GM12864 (cell line): ENCODE measurements around the gene ESRRA.
"Not testable (repeated sequence)": the region's sequence is repeated elsewhere in the genome, so short reads cannot be mapped to it uniquely, and the experiment has no call there.

ENCODE experiments used
- DNase-seq: peaks from one replicate; pipeline ENCODE4 v3.0.0-alpha.2; 2011; ENCODE audit warnings: low read depth
- H3K4me3 ChIP-seq: 2 replicates; pipeline ENCODE4 v1.5.1; 2011; ENCODE audit warnings: mild to moderate bottlenecking, low read depth, low read length, control low read depth
- TF ChIP-seq, protein P1 (sequence below): IDR thresholded peaks from 2 replicates; pipeline ENCODE4 v1.5.1; 2011; ENCODE audit warnings: low read depth, mild to moderate bottlenecking, moderate library complexity, low read length, control low read depth, inconsistent platforms; ENCODE audit errors: missing control alignments

Gene ESRRA

DNA sequence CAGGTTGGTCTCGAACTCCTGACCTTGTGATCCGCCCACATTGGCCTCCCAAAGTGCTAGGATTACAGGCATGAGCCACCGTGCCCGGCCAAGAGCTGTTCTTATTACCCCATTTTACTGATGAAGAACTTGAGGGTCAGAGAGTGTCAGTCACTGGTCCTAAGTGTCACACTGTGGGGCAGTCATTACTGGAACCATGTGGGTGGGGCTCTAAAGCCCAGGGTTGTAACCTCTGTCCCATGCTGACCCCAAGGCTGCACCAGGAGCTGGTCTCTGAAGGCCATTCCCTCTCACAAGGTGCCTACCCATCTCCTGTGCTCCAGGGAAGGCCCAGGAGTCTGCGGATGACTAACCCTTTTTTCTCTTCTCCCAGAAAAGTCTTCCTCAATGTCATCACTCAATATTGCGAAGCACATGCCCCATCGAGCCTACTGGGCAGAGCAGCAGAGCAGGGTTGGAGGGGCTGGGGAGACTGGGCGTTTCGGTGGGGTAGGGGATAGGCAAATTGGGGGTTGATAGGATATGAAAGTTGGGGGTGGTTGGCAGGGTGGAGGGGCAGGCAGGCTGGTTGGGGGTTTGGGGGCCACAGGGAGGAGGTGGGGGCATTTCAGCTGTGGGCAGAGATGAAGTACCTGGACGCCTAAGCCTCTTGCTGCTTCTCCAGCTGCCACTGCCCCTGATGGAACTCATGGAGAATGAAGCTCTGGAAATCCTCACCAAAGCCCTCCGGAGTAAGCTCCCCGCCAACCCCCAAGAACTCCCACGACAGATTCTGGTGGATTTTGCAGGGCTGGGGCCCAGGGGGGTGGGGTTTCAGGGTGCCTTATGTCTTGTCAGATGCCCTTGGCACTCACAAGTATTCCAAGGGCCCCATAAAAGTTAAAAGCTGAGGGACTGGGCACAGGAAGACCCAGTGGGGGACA lies 2.0 kb upstream of the ESRRA start:
- TF ChIP-seq, protein P1, sequence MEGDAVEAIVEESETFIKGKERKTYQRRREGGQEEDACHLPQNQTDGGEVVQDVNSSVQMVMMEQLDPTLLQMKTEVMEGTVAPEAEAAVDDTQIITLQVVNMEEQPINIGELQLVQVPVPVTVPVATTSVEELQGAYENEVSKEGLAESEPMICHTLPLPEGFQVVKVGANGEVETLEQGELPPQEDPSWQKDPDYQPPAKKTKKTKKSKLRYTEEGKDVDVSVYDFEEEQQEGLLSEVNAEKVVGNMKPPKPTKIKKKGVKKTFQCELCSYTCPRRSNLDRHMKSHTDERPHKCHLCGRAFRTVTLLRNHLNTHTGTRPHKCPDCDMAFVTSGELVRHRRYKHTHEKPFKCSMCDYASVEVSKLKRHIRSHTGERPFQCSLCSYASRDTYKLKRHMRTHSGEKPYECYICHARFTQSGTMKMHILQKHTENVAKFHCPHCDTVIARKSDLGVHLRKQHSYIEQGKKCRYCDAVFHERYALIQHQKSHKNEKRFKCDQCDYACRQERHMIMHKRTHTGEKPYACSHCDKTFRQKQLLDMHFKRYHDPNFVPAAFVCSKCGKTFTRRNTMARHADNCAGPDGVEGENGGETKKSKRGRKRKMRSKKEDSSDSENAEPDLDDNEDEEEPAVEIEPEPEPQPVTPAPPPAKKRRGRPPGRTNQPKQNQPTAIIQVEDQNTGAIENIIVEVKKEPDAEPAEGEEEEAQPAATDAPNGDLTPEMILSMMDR: no peak

DNA sequence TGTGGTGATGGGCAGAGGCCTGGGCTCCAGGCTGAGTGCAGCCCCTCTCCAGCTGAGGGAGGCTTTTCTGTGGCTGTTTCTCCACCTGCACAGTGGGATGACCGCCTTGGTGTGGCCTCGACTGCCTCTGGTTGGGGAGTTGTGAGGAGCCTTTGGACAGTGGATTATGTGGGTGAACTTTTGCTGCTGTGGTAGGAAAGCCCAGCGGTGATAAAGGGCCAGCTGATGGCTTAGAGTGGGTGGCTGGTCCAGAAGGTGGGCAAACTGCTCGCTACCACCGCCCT lies 1.4 kb upstream of the ESRRA start:
- TF ChIP-seq, protein P1: no peak
- H3K4me3 ChIP-seq: peak overlapping the region; percentile 58
- DNase-seq: no peak

More for the DNA sequence above, 2.0 kb upstream of the ESRRA start:
- DNase-seq: no peak
- H3K4me3 ChIP-seq: peak overlapping the region; percentile 58

DNA sequence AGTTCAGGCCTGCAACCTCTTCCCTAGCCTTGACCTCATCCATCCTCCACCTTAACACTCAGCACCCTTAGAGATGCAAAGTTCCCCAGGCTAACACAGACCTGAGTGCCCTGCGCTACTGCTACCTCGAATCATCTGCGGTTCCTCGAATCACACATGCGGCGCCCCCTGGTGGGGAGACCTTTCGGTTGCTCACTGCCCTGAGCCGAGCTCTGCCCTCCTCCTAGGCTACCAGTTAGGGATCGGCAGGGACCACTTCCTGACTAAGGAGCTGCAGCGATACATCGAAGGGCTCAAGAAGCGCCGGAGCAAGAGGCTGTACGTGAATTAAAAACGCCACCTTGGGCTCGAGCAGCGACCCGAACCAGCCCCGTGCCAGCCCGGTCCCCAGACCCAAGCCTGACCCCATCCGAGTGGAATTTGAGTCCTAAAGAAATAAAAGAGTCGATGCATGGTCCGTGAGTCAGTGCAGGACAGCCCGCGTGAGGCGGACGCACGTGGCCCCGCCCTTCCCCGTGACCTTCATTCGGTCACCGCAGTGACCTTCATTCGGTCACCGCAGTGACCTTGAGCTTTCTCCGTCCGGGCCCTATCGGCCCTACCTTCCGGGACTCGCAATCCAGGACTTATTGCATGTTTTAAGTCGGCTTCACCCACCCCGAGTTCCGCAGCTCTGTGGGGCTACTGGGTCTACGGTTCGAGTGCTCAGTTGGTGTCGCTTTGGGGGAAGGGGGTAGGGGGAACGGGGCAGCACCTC lies 830 bp upstream of the ESRRA start:
- peak overlapping the region; percentile 58 for H3K4me3 ChIP-seq
- peak; percentile 85 for DNase-seq
- TF ChIP-seq, protein P1: peak; percentile 91

DNA sequence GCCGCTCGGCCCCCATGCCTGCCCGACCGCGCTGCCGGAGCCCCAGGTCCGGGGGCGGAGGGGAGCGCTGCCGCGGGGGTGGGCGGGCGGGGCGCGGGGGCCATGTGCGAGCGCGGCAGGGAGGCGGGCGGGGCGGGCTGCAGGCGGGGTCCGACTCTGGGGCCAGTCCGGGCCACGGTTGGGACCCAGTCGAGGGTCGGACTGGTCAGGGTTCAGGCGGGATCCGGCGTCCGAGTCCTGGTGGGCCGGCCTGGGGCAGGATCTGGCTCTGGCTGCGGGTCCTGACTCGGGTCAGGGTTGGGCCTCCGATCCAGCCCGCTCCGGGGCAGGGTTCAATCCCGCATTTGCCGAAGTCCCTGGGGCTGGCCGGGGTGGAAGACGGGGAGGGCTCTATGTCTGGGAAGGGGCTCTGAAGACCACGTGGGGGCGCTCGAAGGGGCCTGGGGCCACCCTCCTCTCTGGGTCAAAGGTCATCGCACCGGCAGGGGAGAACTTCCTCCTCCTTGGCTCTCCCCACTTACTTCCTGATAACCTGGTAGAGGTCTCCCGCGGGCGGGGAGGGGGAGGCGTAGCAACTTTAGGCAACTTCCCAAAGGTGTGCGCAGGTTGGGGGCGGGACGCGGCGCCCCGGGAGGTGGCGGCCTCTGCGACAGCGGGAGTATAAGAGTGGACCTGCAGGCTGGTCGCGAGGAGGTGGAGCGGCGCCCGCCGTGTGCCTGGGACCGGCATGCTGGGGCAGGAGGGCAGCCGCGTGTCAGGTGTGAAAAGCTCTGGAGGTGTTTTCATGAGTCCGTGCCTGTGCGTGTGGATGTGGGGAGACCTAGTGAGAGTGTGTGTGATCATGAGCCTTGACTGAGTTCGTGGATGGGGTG lies 603 bp downstream of the ESRRA start:
- TF ChIP-seq, protein P1: peak; percentile 45
- peak overlapping the region; percentile 78 for H3K4me3 ChIP-seq
- DNase-seq: no peak

DNA sequence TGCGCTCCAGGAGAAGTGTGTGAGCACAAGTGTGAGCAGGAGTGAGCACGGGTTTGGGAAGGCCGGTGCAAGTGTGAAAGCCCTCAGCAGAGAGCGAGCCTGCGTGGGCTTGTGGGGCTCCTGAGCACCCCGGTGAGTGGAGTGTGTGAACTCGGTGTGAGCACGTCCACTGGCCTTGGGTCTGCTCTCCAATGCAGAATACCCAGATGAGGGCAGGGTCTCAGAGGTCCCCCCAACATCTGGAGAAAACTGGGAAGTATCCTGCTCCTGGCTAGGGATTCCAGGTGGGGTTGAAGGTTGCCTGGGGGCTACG lies 1.2 kb downstream of the ESRRA start:
- TF ChIP-seq, protein P1: no peak
- DNase-seq: no peak
- peak overlapping the region; percentile 78 for H3K4me3 ChIP-seq

DNA sequence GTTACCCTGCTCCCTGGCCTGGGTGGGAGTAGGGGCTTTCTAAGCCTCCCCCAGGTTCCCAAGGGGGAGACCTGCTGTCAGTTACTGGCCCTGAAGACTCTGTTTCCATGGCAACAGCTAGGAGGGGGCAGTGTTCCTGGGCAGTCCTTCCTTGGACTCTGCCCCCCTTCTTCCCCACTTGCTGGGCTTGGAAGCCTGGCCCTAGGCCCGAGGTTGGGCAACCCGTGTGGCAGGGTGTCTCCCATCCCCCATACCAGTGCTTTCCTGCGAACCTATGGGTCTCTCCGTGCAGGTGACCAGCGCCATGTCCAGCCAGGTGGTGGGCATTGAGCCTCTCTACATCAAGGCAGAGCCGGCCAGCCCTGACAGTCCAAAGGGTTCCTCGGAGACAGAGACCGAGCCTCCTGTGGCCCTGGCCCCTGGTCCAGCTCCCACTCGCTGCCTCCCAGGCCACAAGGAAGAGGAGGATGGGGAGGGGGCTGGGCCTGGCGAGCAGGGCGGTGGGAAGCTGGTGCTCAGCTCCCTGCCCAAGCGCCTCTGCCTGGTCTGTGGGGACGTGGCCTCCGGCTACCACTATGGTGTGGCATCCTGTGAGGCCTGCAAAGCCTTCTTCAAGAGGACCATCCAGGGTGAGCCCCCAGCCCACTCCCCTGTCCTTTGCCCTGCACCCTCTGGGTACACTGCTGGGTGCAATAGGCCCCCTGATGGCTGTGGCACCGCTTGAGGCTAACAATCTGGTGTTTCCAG lies 1.7 kb downstream of the ESRRA start:
- peak overlapping the region; percentile 78 for H3K4me3 ChIP-seq
- TF ChIP-seq, protein P1: no peak
- DNase-seq: no peak

DNA sequence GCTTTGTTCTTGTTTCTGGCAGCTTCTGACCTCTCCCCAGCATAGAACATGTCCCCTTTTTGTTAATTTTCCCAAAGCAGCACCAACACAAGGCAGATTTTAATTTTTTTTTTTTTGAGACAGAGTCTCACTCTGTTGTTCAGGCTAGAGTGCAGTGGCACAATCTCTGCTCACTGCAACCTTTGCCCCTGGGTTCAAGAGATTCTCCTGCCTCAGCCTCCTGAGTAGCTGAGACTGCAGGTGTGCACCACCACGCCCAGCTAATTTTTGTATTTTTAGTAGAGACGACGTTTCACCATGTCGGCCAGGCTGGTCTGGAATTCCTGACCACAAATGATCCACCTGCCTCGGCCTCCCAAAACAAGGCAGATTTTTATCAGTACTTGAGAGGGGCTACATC lies 2.5 kb downstream of the ESRRA start:
- DNase-seq, H3K4me3 ChIP-seq: not testable (repeated sequence)
